Erythroblast (primary cell): Measurements from ENCODE around the gene SLC23A2.
"Not testable (repeated sequence)": the region's sequence is repeated elsewhere in the genome, so short reads cannot be mapped to it uniquely, and the experiment has no call there.

Experiments
- DNase-seq, 2 experiments: peaks; one replicate each; lab custom pipeline; 2025; lab: John Stamatoyannopoulos, UW
- GATA1 ChIP-seq: IDR thresholded peaks from 2 replicates; pipeline ENCODE4 v1.6.1; 2011; ENCODE audit warnings: low read depth, mild to moderate bottlenecking, control low read depth, low read length, moderate library complexity
- POLR2A ChIP-seq: IDR thresholded peaks from 2 replicates; pipeline ENCODE4 v1.6.1; 2011; ENCODE audit warnings: mild to moderate bottlenecking, low read length

SLC23A2 gene

DNA sequence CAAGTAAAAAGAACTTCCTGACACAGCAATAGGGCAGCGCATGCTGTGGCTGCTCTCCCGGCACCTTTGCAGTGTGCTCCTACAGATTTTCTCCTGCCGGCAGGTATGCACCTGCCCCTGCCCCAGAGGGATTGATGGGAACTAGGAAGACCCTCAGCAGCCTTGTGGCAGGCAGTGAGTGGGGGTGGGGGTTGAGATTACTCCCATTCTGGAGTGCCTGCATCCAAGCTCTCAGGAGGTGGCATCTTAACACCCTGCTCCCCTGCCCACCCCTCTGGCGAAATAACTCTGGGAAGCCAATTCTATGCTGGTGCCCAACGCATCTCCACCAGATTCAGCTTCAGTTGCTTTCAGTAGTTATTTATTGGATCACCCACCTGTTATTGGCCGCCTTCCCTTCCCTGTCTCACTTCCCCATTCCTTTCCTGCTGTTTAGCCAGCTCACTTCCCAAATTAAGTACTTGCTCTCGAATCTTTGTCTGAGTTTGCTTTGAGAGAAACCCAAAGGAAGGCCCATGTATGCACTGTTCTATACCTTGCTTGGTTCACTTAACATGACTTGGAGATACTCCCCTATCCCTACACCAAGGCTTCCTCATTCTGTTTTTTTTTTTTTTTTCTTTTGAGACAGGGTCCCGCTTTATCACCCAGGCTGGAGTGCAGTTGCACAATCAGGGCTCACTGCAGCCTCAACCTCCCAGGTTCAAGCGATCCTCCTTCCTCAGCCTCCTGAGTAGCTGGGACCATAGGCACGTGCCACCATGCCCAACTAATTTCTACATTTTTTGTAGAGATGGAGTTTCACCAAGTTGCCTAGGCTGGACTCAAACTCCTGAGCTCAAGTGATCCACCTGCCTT is 29.3 kb upstream of the SLC23A2 start:
- TF ChIP-seq POLR2A, result no peak
- DNase-seq, result no peak

GRCh38 chr20:5028258-5029059 is 27.1 kb upstream of the SLC23A2 start:
- not testable (repeated sequence) for DNase-seq

GRCh38 chr20:5024982-5025381 is 23.7 kb upstream of the SLC23A2 start:
- DNase-seq, result no peak
- no peak for TF ChIP-seq GATA1
- TF ChIP-seq POLR2A, result no peak

GRCh38 chr20:5024103-5024502 is 22.8 kb upstream of the SLC23A2 start:
- no peak for DNase-seq
- TF ChIP-seq POLR2A (no peak), GATA1 (no peak)

GRCh38 chr20:5023171-5023570 is 21.9 kb upstream of the SLC23A2 start:
- not testable (repeated sequence) for DNase-seq

DNA sequence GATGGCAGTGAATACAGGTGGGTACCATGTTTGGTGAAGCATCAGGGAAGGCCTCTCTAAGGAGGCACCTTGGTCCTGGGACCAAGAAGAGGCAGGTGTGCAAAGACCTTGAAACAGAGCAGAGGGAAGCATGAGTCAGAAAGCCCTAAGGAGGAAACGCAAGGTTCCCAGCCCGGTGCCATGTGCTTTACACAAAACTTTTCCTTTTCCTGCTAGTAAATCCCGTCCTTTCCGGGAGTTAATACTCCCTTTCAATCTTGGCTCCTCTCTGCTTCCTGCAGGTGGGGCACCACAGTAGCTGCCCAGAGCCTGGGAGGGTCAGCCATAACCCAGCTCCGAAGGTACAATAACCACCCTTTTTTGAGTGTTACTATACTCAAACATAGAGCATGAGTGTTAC is 19.4 kb upstream of the SLC23A2 start:
- DNase-seq, result no peak
- TF ChIP-seq POLR2A, result no peak
- TF ChIP-seq GATA1, result no peak

DNA sequence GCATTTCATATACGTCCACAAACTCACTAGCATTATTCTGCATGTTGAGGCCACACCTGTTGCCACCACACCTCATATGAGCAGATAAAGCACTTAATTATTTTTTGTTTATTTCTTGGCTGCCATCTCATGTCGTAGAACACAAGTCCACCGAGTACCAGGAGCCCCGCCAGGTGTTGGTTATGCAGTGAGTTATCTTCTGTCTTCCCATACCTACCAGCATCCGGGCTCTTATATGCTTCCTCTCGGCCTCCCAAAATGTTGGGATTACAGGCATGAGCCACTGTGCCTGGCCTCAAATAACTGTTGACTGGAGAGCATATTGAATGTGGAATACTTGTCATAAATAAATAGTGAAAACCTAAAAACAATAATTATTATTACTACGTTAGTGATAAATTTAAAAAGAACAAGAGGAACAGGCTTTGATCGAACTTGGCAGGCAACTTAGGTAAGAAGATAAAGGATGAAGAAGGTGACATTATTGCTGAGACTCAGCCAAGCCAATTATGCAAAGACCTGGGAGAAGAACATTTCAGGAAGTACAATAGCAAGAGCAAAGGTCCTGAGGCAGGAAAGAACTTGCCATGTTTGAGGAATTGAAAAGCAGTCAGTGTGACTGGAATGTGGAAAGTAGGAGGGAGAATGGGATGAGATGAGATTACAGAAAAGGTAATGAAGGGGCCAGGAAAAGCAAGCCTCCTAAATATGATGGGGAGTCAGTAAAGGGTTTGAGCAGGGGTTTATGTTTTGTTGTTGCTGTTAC is 12.6 kb upstream of the SLC23A2 start:
- DNase-seq, result no peak
- TF ChIP-seq GATA1 (no peak), POLR2A (no peak)

DNA sequence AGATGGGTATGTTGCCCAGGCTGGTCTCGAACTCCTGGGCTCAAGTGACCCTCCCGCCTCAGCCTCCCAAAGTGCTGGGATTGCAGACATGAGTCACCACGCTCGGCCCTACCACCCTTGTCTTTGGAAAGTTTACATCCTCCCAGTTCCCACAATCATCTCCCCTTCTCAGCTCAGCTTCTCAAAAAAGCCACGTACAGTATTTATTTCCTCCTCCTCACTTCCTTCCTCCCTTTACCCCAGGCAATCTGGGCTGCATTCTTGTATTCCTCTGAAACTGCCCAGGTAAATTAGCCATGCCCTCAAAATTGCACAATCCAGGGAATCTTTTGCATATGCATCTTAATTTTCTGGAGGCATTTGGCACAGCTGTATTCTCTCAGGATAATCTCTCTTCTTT is 7.4 kb upstream of the SLC23A2 start:
- DNase-seq, result no peak
- TF ChIP-seq GATA1 (no peak), POLR2A (no peak)

DNA sequence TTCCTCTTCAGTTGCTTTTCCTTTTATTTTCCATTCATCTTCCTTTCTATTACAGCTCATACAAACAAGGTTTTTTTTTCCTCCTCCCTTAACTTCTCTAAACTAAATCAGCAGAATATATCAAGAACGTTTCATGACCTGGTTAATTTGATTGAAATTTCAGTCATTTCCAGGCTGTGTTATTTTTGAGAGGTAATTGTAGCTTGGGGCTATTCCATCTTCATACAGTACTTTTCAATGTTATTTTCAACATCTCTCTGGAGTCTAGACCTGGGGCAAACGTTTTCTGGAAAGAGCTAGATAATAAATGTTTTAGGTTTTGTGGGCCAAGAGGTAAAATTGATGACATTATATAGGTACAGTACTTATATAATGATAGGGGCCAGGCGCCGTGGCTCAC is 4.0 kb upstream of the SLC23A2 start:
- TF ChIP-seq POLR2A, result no peak
- TF ChIP-seq GATA1, result no peak
- no peak for DNase-seq

DNA sequence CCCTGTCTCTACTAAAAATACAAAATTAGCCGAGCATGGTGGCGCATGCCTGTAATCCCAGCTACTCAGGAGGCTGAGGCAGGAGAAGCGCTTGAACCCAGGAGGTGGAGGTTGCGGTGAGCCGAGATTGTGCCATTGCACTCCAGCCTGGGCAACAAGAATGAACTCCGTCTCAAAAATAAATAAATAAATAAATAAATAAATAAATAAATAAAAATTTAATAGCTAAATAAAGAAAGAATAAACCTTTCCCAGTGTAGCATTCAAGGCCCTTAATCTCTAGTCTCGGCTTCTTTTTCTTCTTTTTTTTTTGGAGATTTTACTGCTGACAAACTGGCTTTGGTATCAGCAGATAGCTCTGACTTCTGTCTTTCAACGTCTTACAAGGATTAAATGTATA is 3.5 kb upstream of the SLC23A2 start:
- DNase-seq, result not testable (repeated sequence)

DNA sequence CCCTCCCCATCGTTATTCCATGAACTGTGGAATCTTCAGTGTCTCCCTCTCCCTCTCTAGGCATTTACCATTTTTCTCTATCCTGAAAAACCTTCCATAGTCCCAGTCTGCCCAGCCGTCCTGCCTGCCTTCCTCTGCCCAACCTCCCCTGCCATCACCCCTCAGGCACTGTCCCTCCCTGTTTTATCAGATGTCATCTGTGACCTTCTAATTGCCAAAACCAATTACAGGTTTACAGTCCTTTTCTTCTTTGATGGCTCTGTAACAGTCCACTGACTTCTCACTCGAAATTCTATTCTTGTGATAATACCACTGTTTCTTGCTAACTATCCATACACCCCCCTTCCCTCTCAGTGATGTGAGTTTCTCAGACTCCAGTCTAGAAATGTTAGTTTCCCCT is 2.3 kb upstream of the SLC23A2 start:
- no peak for DNase-seq
- no peak for TF ChIP-seq GATA1
- no peak for TF ChIP-seq POLR2A

- peak; percentile 20 to 33 for DNase-seq
- no peak for TF ChIP-seq GATA1
- TF ChIP-seq POLR2A, result no peak
These were observed 735 bp upstream of the SLC23A2 start for GRCh38 chr20:5002077-5002413.

DNA sequence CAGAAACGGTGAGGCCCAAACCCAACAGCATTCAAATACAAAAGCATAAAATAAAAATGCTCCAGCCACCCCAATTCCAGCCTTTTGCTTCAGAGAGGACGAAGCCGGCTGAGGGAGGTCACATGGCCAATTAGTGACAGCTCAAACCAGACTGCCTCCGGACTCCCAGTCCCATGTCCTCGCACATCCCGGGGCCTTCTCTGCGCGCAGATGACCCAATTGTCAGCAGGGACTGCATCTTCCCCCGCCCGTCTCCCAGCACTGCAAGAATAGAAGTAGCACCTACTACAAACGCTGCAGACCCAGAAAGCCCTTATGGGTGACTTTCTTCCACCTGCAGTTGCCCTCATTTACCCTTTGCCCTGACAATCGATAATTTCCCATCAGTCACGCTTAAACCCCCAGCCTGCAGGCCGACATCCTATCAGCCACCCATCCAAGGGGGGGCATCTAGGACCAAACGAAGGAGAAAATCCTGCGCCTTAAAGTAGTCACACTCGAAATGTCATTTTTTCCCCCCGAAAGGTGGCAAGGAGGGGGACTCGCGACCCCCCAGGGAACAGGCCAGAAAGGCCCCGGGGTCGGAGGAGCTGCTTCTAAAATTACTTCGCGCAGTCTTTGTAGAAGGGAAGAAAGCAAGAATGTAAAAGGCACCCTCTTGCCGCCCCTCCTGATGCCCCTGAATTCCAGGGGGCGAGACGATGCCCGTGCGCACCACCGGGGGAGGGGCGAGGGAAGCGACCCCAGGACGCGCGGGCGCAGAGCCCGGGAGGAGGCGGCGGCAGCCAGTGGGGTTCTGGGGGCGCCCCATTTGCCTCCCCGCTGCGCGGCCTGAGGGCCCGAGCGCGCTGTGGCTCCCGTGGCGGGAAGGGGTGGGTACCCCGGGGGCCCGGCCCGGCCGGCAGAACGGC is 792 bp downstream of the SLC23A2 start:
- TF ChIP-seq POLR2A (no peak), GATA1 (no peak)
- peak; percentile 31 to 34 for DNase-seq

DNA sequence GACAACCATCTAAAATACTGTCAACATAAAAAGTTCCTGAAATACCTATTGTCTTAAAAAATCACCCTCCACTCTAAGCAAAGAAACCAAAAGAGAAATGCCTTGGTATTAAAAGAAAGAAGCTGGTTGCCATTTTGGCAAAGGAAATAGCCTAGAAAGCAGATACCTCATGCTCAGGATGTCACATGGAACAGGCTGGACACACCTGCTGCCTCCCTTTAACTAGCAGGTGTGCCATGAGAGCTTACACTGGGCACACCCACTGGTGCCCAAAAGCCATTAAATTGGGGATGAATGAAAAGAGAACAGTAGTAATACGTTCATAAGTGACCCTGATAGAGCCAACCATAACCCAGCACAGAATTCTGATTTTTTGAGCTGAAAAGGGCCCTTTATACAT is 1.5 kb downstream of the SLC23A2 start:
- TF ChIP-seq POLR2A (no peak), GATA1 (no peak)
- no peak for DNase-seq
